GM23338 (cell line): ENCODE measurements around the gene IQGAP2. TPM values are rescaled to one million over a fixed set of nuclear protein-coding genes. Genes with fewer than 3 reads are reported as not detected.
A peak's percentile ranks its signal among the peaks of the same experiment; 100 is the strongest.

Experiments used
- ATAC-seq: fragments of 200-7000 bp; cut with Tn5 transposase; 3 replicates; pipeline ENCODE4 v1.9.1; 2020
- DNase-seq: peaks from one replicate; pipeline ENCODE4 v3.0.0-alpha.2; 2015; ENCODE audit warnings: low spot score
- H2AFZ ChIP-seq: fragments of 200-600 bp; sonication (generic); 2 replicates; pipeline ENCODE4 v1.8.0; 2016; ENCODE audit warnings: antibody characterized with exemption, mild to moderate bottlenecking, moderate library complexity
- H3F3A ChIP-seq: fragments of 200-600 bp; sonication (generic); replicated peaks from 2 replicates; pipeline ENCODE4 v1.8.0; 2017; ENCODE audit warnings: antibody characterized with exemption, mixed run types, low read depth
- H3K27ac ChIP-seq: fragments of 200-600 bp; sonication (generic); 2 replicates; pipeline ENCODE4 v1.6.1; 2016; ENCODE audit warnings: low read depth
- H3K27me3 ChIP-seq: fragments of 200-600 bp; sonication (generic); 2 replicates; pipeline ENCODE4 v1.8.0; 2016; ENCODE audit warnings: mild to moderate bottlenecking, mixed run types, moderate library complexity; ENCODE audit not compliant: insufficient read depth
- H3K36me3 ChIP-seq: fragments of 200-600 bp; sonication (generic); 2 replicates; pipeline ENCODE4 v1.8.0; 2016; ENCODE audit warnings: mild to moderate bottlenecking; ENCODE audit not compliant: insufficient read depth
- H3K4me1 ChIP-seq: fragments of 200-600 bp; sonication (generic); 2 replicates; pipeline ENCODE4 v1.8.0; 2016; ENCODE audit warnings: mild to moderate bottlenecking, moderate library complexity; ENCODE audit not compliant: insufficient read depth
- H3K4me2 ChIP-seq: fragments of 200-600 bp; sonication (generic); 2 replicates; pipeline ENCODE4 v1.7.1; 2017; ENCODE audit warnings: mixed run types
- H3K4me3 ChIP-seq: fragments of 200-600 bp; sonication (generic); 2 replicates; pipeline ENCODE4 v1.6.1; 2016; ENCODE audit warnings: mixed run types
- H3K79me2 ChIP-seq: fragments of 200-600 bp; sonication (generic); replicated peaks from 2 replicates; pipeline ENCODE4 v1.8.0; 2017; ENCODE audit warnings: mild to moderate bottlenecking; ENCODE audit not compliant: insufficient read depth
- H3K9me2 ChIP-seq: fragments of 200-600 bp; sonication (generic); 2 replicates; pipeline ENCODE4 v1.8.0; 2017; ENCODE audit not compliant: insufficient read depth
- H4K20me1 ChIP-seq: fragments of 200-600 bp; sonication (generic); replicated peaks from 2 replicates; pipeline ENCODE4 v1.8.0; 2017; ENCODE audit warnings: mild to moderate bottlenecking; ENCODE audit not compliant: insufficient read depth
- H3K27ac Mint-ChIP-seq: 2 replicates; pipeline ENCODE4 v1.8.0; 2020; ENCODE audit warnings: inconsistent platforms, mild to moderate bottlenecking, moderate library complexity, mixed read lengths
- H3K27me3 Mint-ChIP-seq: 3 replicates; pipeline ENCODE4 v1.8.0; 2022; ENCODE audit warnings: low read depth, mild to moderate bottlenecking, moderate library complexity, mixed read lengths, inconsistent platforms; ENCODE audit not compliant: insufficient read depth, poor library complexity
- H3K36me3 Mint-ChIP-seq: 3 replicates; pipeline ENCODE4 v1.8.0; 2021; ENCODE audit warnings: low read depth, mild to moderate bottlenecking, inconsistent platforms, moderate library complexity, mixed read lengths
- H3K4me1 Mint-ChIP-seq: 3 replicates; pipeline ENCODE4 v1.8.0; 2020; ENCODE audit warnings: mild to moderate bottlenecking, inconsistent platforms, mixed read lengths
- H3K4me3 Mint-ChIP-seq: 3 replicates; pipeline ENCODE4 v1.8.0; 2021; ENCODE audit warnings: moderate library complexity, mild to moderate bottlenecking, inconsistent platforms, mixed read lengths
- H3K9me3 Mint-ChIP-seq: 3 replicates; pipeline ENCODE4 v1.8.0; 2020; ENCODE audit warnings: moderate library complexity, mild to moderate bottlenecking, inconsistent platforms, mixed read lengths
- CREB1 ChIP-seq: fragments of 250-450 bp; sonication (Bioruptor Pico); IDR thresholded peaks from 2 replicates; pipeline ENCODE4 v1.5.0; 2020; ENCODE audit warnings: low read depth, mild to moderate bottlenecking, moderate library complexity
- CTCF ChIP-seq, 2 experiments: fragments of 200-600 bp in 1 of 2; sonication (generic) in 1 of 2; conservative IDR thresholded peaks; 2 replicates each; pipeline versions ENCODE4 v1.5.1 to v1.6.1; 2016 to 2017; ENCODE audit warnings: antibody characterized with exemption in 2 of 2, low read depth in 2 of 2, mild to moderate bottlenecking in 2 of 2, moderate library complexity in 1 of 2
- ETS1 ChIP-seq: IDR thresholded peaks from 2 replicates; pipeline ENCODE4 v1.6.1; 2016; ENCODE audit warnings: antibody characterized with exemption
- EZH2 ChIP-seq: fragments of 200-600 bp; sonication (generic); IDR thresholded peaks from one replicate; pipeline ENCODE4 v1.8.0; 2017; ENCODE audit warnings: antibody characterized with exemption, mild to moderate bottlenecking, low read depth; ENCODE audit not compliant: unreplicated experiment
- JUNB ChIP-seq: IDR thresholded peaks from one replicate; pipeline ENCODE4 v1.6.1; 2016; ENCODE audit warnings: antibody characterized with exemption; ENCODE audit not compliant: unreplicated experiment
- POLR2AphosphoS5 ChIP-seq: IDR thresholded peaks from 2 replicates; pipeline ENCODE4 v1.6.1; 2016; ENCODE audit warnings: antibody characterized with exemption, low read depth
- REST ChIP-seq: IDR thresholded peaks from one replicate; pipeline ENCODE4 v1.6.1; 2018; ENCODE audit warnings: antibody characterized with exemption; ENCODE audit not compliant: unreplicated experiment
- STAT1 ChIP-seq: IDR thresholded peaks from one replicate; pipeline ENCODE4 v1.6.1; 2016; ENCODE audit warnings: antibody characterized with exemption; ENCODE audit not compliant: unreplicated experiment
- ZNF114 ChIP-seq: fragments of 250-450 bp; sonication (Bioruptor Pico); IDR thresholded peaks from 2 replicates; pipeline ENCODE4 v1.5.0; 2020; ENCODE audit warnings: mild to moderate bottlenecking, moderate library complexity
- ZNF331 ChIP-seq: fragments of 250-450 bp; sonication (Bioruptor Pico); IDR thresholded peaks from 2 replicates; pipeline ENCODE4 v1.5.0; 2020; ENCODE audit warnings: low read depth, mild to moderate bottlenecking, moderate library complexity
- ZNF462 ChIP-seq: fragments of 250-450 bp; sonication (Bioruptor Pico); IDR thresholded peaks from 2 replicates; pipeline ENCODE4 v1.5.0; 2020; ENCODE audit warnings: mild to moderate bottlenecking, moderate library complexity
- polyA plus RNA-seq: library from polyadenylated mRNA; unstranded; fragments of >200 nt; fragmentation: Nextera tagmentation; extraction: Ambion mirVana; gene quantifications from 2 replicates; pipeline ENCODE4 v1.2.1, GENCODE V29; 2016
- total RNA-seq: library from RNA; depleted of rRNA; stranded (reverse); fragments of >200 nt; shearing (Covaris generic); gene quantifications from 2 replicates; pipeline ENCODE4 v1.2.3, GENCODE V29; 2014

IQGAP2 gene
- total and polyA plus RNA-seq, 2 experiments from 2014 or later = 60.0 to 86.5 TPM

GRCh38 chr5:76391014-76391413 is 12.1 kb upstream of the IQGAP2 start:
- Histone ChIP-seq H3K79me2 (no peaks in the 10 kb centered on the region), H3K36me3 (no peaks in the 10 kb centered on the region), H3K9me2 (no peaks in the 10 kb centered on the region), H3K4me1 (peaks cover 24% of the 10 kb centered on the region), H3K4me3 (no peak overlapping the region), H3F3A (no peaks in the 10 kb centered on the region), H4K20me1 (no peaks in the 10 kb centered on the region), H3K27ac (no peak overlapping the region), H3K27me3 (no peaks in the 10 kb centered on the region), H2AFZ (0 out of 2 replicates have a peak overlapping the region, but pooled peaks have one; percentile 1), H3K4me2 (no peak overlapping the region)
- ATAC-seq = no peak
- TF ChIP-seq ETS1 (no peak), ZNF114 (CRISPR knock-in tag) (no peak), ZNF462 (no peak), POLR2AphosphoS5 (no peak), REST (no peak), CTCF (conservative IDR thresholded peaks at IDR 0.05; ENCODE audit: low read depth in 2 of 2) (no peak), ZNF331 (CRISPR knock-in tag) (no peak), STAT1 (no peak), CREB1 (no peak), JUNB (no peak), EZH2 (no peak)
- Mint-ChIP-seq H3K27me3 (no peaks in the 10 kb centered on the region), H3K4me3 (no peak overlapping the region), H3K9me3 (no peaks in the 10 kb centered on the region; the same call in 2 of the 3 replicates), H3K27ac (no peak overlapping the region), H3K36me3 (no peaks in the 10 kb centered on the region), H3K4me1 (peaks cover 28% of the 10 kb centered on the region)
- no peak for DNase-seq
